Iris pigment epithelial cell (primary cell): ENCODE measurements around the gene ZNF524.

Experiments
- DNase-seq: peaks from one replicate; pipeline ENCODE4 v3.0.0-alpha.2; 2011; ENCODE audit warnings: low read depth

Gene ZNF524

GRCh38 chr19:55620410-55621204, 20.5 kb downstream of the ZNF524 start:
- DNase-seq, result peak; percentile 41

DNA sequence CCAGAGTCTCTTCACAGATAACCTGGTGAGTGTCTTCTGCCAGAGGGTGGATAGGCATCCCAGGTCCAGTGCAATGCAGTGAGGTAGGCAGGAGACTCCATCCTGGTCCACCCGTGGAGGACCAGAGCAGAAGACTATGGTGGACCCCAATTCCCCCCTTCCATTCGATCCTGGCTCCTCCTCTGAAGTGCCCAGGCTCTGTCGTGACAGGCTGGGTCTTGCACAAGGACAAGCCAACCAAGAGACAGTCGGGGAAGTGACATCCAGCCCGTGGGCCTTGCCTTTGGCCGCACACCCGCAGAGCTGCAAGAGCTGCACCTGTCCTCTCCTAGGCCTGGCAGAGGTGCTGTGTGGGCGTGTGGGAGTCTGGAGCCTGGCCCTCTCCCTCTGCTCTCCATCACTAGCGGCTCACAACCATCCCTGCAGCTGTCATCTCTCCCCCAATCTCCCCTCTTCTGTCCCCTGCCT, 21.2 kb downstream of the ZNF524 start:
- no peak for DNase-seq

- no peak for DNase-seq
These were observed 21.7 kb downstream of the ZNF524 start for GRCh38 chr19:55621673-55622231.

GRCh38 chr19:55622242-55622969, 22.3 kb downstream of the ZNF524 start:
- no peak for DNase-seq

DNA sequence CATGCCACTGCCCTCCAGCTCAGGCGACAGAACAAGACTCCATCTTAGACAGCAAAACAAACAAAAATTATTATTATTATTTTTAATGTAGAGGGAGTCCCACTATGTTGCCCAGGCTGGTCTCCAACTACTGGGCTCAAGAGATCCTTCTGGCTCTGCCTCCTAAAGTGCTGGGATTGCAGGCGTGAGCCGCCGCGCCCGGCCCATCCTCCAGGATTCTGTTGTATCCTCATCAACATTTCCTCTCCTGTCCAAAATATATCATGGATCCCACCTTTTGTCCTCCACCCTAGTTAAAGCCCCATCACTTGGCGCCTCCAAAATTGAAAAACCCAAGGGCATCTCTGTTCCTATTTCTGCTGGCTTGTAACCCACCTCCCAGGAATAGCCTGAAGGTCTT, 23.0 kb downstream of the ZNF524 start:
- DNase-seq, result no peak

GRCh38 chr19:55623561-55623960, 23.5 kb downstream of the ZNF524 start:
- no peak for DNase-seq

GRCh38 chr19:55624109-55625003, 24.3 kb downstream of the ZNF524 start, which contains the start of gene ZNF784:
Gene ZNF784 (minus strand): TSS chr19:55624566. CDS start chr19:55624561, 5 bp downstream.
- DNase-seq, result peak; percentile 85

DNA sequence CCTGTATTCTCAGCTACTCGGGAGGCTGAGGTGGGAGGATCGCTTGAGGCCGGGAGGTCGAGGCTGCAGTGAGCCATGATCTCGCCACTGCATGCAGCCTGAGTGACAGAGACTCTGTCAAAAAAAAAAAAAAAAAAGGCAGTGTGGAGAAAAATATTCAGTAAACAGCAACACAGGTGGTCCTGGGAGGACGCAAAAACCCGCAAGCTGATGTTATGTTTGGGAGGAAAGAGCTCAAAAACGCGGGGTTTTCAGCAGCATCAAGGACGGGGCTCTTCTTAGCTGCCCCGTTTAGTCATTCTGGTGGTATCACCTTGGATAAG, 24.9 kb downstream of the ZNF524 start:
- no peak for DNase-seq

DNA sequence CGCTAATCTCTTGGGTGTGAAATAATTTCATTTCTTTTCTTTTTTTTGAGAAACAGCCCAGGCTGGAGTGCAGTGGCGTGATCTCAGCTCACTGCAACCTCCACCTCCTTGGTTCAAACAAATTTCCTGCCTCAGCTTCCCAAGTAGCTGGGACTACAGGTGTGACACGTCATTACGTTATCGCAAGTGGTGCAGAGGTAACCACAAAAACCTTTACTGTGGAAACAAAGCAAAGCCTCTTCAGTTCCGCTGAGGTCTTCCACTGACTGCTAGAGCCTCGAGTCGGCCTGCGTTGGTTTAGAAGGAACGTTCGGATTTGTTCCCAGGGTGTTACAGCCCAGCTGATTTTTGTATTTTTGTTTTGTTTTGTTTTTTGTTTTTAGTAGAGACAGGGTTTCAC, 26.3 kb downstream of the ZNF524 start:
- DNase-seq, result no peak

GRCh38 chr19:55632463-55632834, 32.4 kb downstream of the ZNF524 start:
- DNase-seq, result peak; percentile 95

GRCh38 chr19:55633861-55634260, 33.8 kb downstream of the ZNF524 start:
- DNase-seq, result no peak

GRCh38 chr19:55635334-55635717, 35.2 kb downstream of the ZNF524 start:
- no peak for DNase-seq

DNA sequence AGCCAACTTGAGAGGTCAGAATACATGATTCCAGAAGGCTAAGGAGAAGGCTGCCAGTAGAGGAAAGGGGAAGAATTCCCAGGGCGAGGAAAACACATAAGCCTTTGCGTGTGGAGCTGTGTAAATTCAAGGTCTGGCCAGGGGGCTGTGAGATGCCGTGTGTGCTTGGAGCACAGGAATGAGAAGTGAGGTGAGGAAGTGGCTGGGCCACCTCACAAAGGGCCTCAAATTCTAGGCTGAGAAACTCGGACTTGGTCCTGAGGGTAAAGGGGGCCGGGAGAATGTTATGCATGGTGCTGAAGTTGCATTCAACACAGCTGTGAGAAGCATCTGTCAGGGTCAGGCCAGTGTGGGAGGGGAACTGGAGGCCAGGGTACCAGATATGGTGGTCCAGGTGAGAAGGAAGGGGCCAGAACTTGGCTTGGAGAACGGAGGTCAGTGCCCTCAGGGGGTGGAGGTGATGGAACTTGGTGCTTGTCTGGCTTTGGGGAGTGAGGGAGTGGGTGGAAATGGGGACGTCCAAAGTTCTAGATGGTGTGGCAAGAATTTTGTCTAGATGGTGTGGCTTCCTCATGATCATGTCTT, 35.9 kb downstream of the ZNF524 start:
- DNase-seq, result no peak

DNA sequence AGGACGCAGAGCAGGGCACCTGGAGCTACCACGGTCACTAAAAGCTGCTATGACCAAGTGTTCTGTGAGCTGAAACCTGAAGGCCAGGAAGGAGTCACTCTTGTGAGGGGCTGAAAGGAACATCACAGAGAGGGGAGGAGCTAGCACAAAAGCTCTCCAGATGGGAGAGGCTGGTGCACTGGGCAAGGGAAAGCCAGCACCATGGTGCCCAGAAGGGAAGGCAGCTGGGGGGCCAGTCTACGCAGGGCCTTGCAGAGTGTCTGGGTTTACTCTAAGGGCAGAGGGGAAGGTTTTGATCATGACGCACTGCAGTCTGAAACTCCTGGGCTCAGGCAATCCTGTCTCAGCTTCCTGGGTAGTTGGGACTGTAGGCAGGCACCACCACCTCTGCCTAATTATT, 36.6 kb downstream of the ZNF524 start:
- no peak for DNase-seq

GRCh38 chr19:55637534-55637933, 37.4 kb downstream of the ZNF524 start:
- DNase-seq, result no peak

- DNase-seq, result no peak
These were observed 38.8 kb downstream of the ZNF524 start for GRCh38 chr19:55638864-55639359.

GRCh38 chr19:55640043-55640576, 40.0 kb downstream of the ZNF524 start:
- peak; percentile 86 for DNase-seq

- peak; percentile 93 for DNase-seq
These were observed 40.7 kb downstream of the ZNF524 start, which contains the start of gene ZNF580 for GRCh38 chr19:55640577-55641425. Gene ZNF580 (plus strand): TSS chr19:55641002. CDS start chr19:55642509, 1,507 bp downstream.

DNA sequence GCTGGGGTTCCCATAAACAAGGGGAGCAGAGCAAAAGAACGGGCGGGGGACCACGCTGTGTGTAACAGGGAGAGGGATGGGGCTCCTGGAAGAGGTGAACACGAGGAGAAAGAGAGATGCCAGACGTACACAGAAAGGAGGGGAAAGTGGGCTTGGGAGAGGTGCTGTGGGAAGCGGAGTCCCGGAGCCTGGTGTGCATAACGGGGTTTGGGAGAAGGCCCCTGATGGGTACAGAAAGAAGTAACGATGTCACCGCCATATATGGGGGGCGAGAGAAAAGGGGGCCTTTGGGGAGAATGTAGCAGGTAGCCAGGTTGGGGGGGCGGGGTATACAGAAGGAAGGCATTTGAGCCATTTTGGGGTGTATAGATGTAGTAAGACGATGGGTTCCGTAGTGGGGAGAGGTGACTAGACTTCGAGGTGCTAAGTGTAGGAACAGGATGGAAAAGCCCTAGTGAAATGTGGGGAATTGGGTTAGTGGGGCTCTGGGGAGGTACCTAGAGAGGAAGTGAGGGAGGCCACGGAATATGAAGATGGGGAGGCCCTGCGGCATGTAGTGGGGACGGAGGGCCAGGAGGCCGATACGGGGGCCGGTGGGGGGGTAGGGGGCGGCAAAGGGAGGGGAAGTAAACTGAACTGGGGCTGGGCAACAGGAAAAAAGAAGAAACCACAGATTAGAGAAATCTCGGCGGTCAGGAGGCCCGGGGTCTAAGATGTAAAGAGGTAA, 41.5 kb downstream of the ZNF524 start:
- peak; percentile 49 for DNase-seq
